NCI-H2107 (cell line): ENCODE results near the gene DSCAML1.

ENCODE experiments used
- DNase-seq: peaks from one replicate; lab custom pipeline; 2025; lab: John Stamatoyannopoulos, UW

Gene DSCAML1

GRCh38 chr11:117761993-117762392 is 35.0 kb downstream of the DSCAML1 start:
- DNase-seq: no peak

- DNase-seq: peak; percentile 59
Observed at GRCh38 chr11:117759305-117759704, 37.7 kb downstream of the DSCAML1 start.

- no peak for DNase-seq
Observed at GRCh38 chr11:117754030-117754429, 43.0 kb downstream of the DSCAML1 start.

- DNase-seq: no peak
Observed at GRCh38 chr11:117752721-117753237, 44.2 kb downstream of the DSCAML1 start.

GRCh38 chr11:117752071-117752470 is 44.9 kb downstream of the DSCAML1 start:
- DNase-seq: no peak

- DNase-seq: no peak
Observed at GRCh38 chr11:117750916-117751662, 45.9 kb downstream of the DSCAML1 start.

- no peak for DNase-seq
Observed at GRCh38 chr11:117750357-117750756, 46.7 kb downstream of the DSCAML1 start.

- no peak for DNase-seq
Observed at GRCh38 chr11:117749541-117749910, 47.5 kb downstream of the DSCAML1 start.

- DNase-seq: no peak
Observed at GRCh38 chr11:117748771-117749540, 48.1 kb downstream of the DSCAML1 start.

GRCh38 chr11:117747892-117748291 is 49.1 kb downstream of the DSCAML1 start:
- DNase-seq: no peak

- no peak for DNase-seq
Observed at GRCh38 chr11:117745346-117745745, 51.7 kb downstream of the DSCAML1 start.

- DNase-seq: no peak
Observed at GRCh38 chr11:117744471-117745150, 52.4 kb downstream of the DSCAML1 start.

- DNase-seq: no peak
Observed at GRCh38 chr11:117743121-117743815, 53.7 kb downstream of the DSCAML1 start.

GRCh38 chr11:117738246-117738957 is 58.6 kb downstream of the DSCAML1 start:
- no peak for DNase-seq

GRCh38 chr11:117735350-117735977 is 61.6 kb downstream of the DSCAML1 start:
- no peak for DNase-seq

GRCh38 chr11:117734601-117735024 is 62.4 kb downstream of the DSCAML1 start:
- peak; percentile 54 for DNase-seq

- DNase-seq: no peak
Observed at GRCh38 chr11:117733316-117733715, 63.7 kb downstream of the DSCAML1 start.

- DNase-seq: no peak
Observed at GRCh38 chr11:117731722-117732290, 65.2 kb downstream of the DSCAML1 start.

- no peak for DNase-seq
Observed at GRCh38 chr11:117730208-117730800, 66.7 kb downstream of the DSCAML1 start.
